Glomerular endothelial cell (primary cell): ENCODE measurements around the gene ACOX3. TPM values are rescaled to one million over a fixed set of nuclear protein-coding genes. Genes with fewer than 3 reads are reported as not detected.
"Not testable (repeated sequence)": the region's sequence is repeated elsewhere in the genome, so short reads cannot be mapped to it uniquely, and the experiment has no call there.

Source experiments
- DNase-seq: peaks from one replicate; pipeline ENCODE4 v3.0.0-alpha.2; 2011; ENCODE audit warnings: low read depth, low spot score; ENCODE audit errors: extremely low read depth
- total RNA-seq: library from RNA; depleted of rRNA; stranded (reverse); fragments of >200 nt; gene quantifications from 2 replicates; pipeline ENCODE4 v1.2.3, GENCODE V29; 2015

Gene ACOX3
- total RNA-seq, 1 donor from 2014 or later = 31.5 TPM

- DNase-seq = no peak
These were observed 49.5 kb downstream of the ACOX3 start for GRCh38 chr4:8391071-8391470.

- DNase-seq = no peak
These were observed 49.9 kb downstream of the ACOX3 start for GRCh38 chr4:8390577-8390976.

- no peak for DNase-seq
These were observed 52.0 kb downstream of the ACOX3 start for GRCh38 chr4:8388528-8388870.

- no peak for DNase-seq
These were observed 52.7 kb downstream of the ACOX3 start for GRCh38 chr4:8387615-8388527.

- no peak for DNase-seq
These were observed 53.3 kb downstream of the ACOX3 start for GRCh38 chr4:8387194-8387593.

- no peak for DNase-seq
These were observed 53.8 kb downstream of the ACOX3 start for GRCh38 chr4:8386731-8387130.

- DNase-seq = not testable (repeated sequence)
These were observed 54.4 kb downstream of the ACOX3 start for GRCh38 chr4:8386131-8386530.

- DNase-seq = no peak
These were observed 54.9 kb downstream of the ACOX3 start for GRCh38 chr4:8385611-8386010.

GRCh38 chr4:8385106-8385505 lies 55.4 kb downstream of the ACOX3 start:
- no peak for DNase-seq

- no peak for DNase-seq
These were observed 56.0 kb downstream of the ACOX3 start for GRCh38 chr4:8384397-8385060.

GRCh38 chr4:8383451-8384160 lies 56.9 kb downstream of the ACOX3 start:
- no peak for DNase-seq

- no peak for DNase-seq
These were observed 57.5 kb downstream of the ACOX3 start for GRCh38 chr4:8383016-8383415.

- DNase-seq = no peak
These were observed 58.5 kb downstream of the ACOX3 start for GRCh38 chr4:8381814-8382581.

GRCh38 chr4:8380511-8381415 lies 59.8 kb downstream of the ACOX3 start:
- no peak for DNase-seq

- no peak for DNase-seq
These were observed 60.8 kb downstream of the ACOX3 start for GRCh38 chr4:8379771-8380170.

GRCh38 chr4:8379281-8379680 lies 61.2 kb downstream of the ACOX3 start:
- no peak for DNase-seq

- no peak for DNase-seq
These were observed 61.7 kb downstream of the ACOX3 start for GRCh38 chr4:8378776-8379175.

- DNase-seq = no peak
These were observed 62.3 kb downstream of the ACOX3 start for GRCh38 chr4:8378101-8378724.
